ENCODE data around the gene SFN. TPM values are rescaled to one million over a fixed set of nuclear protein-coding genes. Genes with fewer than 3 reads are reported as not detected.

Gene SFN
- total and polyA plus RNA-seq, 2 of the 13 experiments (the other 11 are each of a cell fraction or from before 2014, with no cell fraction given): 4.3 to 5.6 TPM

GRCh38 chr1:26889551-26890466, 26.9 kb downstream of the SFN start, which contains the start of gene GPN2 (continued):
- TF ChIP-seq ZBTB39 (CRISPR knock-in tag; IDR thresholded peaks at IDR 0.05): no peak; the same call in 1 of the 2 replicates
- TF ChIP-seq ZBTB37 (CRISPR knock-in tag; IDR thresholded peaks at IDR 0.05): no peak
- no peak; the same call in 1 of the 2 replicates for TF ChIP-seq E2F5 (CRISPR knock-in tag; conservative IDR thresholded peaks at IDR 0.05)
- peak; percentile 36; the same call in 1 of the 2 replicates for TF ChIP-seq ZNF780A (CRISPR knock-in tag; IDR thresholded peaks at IDR 0.05)
- TF ChIP-seq EED (CRISPR knock-in tag; IDR thresholded peaks at IDR 0.05): peak; percentile 71
- peak; percentile 93; the same call in 1 of the 2 replicates for TF ChIP-seq ZNF674 (CRISPR knock-in tag; IDR thresholded peaks at IDR 0.05; ENCODE audit: low read depth)
- no peak for TF ChIP-seq FOXM1 (CRISPR knock-in tag; IDR thresholded peaks at IDR 0.05)
- TF ChIP-seq PATZ1 (CRISPR knock-in tag; IDR thresholded peaks at IDR 0.05): no peak
- no peak for TF ChIP-seq ZNF431 (CRISPR knock-in tag; IDR thresholded peaks at IDR 0.05; ENCODE audit: borderline replicate concordance, low read depth)
- no peak for TF ChIP-seq PAWR (CRISPR knock-in tag; IDR thresholded peaks at IDR 0.05; ENCODE audit: borderline replicate concordance)
- TF ChIP-seq BHLHE40 (IDR thresholded peaks at IDR 0.05; ENCODE audit: low read length): no peak
- peak; percentile 45; the same call in 1 of the 2 replicates for TF ChIP-seq GATA4 (IDR thresholded peaks at IDR 0.05; ENCODE audit: borderline replicate concordance, low read depth)
- no peak for TF ChIP-seq CHD4 (IDR thresholded peaks at IDR 0.05; ENCODE audit: borderline replicate concordance, low read length)
- TF ChIP-seq SIN3A (IDR thresholded peaks at IDR 0.05; ENCODE audit: borderline replicate concordance, low read depth, low read length): peak; percentile 92; the same call in 1 of the 2 replicates
- TF ChIP-seq PLSCR1 (CRISPR knock-in tag; IDR thresholded peaks at IDR 0.05; ENCODE audit: borderline replicate concordance): no peak
- TF ChIP-seq MAFG (CRISPR knock-in tag; IDR thresholded peaks at IDR 0.05): no peak
- TF ChIP-seq KMT2A (CRISPR knock-in tag; IDR thresholded peaks at IDR 0.05): peak; percentile 96
- TF ChIP-seq DRAP1 (CRISPR knock-in tag; IDR thresholded peaks at IDR 0.05): peak; percentile 75; the same call in 1 of the 2 replicates

Measured in HepG2 (cell line).